ENCODE data around the gene PPIA.

The PPIA gene

GRCh38 chr7:44796504-44797328 lies at the start of gene PPIA:
Gene PPIA (plus strand): TSS chr7:44796681. CDS start chr7:44796725, 44 bp downstream.
- peak; percentile 99 for DNase-seq

DNA sequence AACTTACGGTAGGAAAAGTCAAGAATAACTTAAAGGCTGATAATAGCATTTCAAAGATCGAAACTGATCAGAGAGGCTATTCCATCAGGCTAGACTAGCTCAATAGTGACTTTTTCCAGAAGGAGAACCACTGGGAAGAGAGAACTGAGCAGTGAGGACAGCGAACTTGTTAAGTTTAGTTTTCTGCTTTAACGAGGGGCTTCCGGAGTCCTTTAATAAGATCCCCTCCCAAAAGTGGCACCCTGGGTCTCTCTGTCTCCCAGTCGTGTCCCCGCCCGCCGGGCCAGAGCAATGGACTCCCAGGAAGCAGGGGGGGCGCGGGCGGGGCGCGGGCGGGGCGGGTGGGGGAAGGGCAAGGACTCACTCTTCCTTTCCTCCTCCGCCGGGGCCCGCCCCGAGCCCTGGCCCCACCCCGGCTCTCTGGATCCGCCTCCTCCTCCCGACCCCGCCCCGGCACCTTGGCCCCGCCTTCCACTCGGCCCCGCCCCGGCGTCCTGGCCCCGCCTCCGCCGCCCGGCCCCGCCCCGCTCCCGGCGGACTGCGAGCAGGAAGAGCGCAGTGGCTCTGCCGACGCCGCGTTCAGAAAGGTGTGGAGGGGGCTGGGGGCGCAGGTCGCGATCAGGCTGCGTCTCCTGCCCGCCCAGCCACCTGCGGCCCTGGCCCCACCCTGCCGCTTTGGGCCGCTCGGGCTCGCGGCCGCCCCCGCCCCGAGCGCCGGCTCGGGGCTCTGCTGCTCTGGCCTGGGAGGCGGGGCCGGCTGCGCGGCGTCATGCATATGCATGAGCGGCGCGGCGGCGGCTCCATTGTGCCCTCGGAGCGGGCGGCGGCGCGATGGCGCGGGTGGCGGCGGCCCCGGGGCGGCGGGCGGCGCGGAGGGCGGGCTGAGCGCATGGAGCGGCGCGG lies 48.2 kb upstream of the PPIA start, which contains the start of gene ZMIZ2:
TSS of gene ZMIZ2 (plus strand) at position 803 of the 903 bp plus-strand sequence. CDS start 7,403 bp downstream, outside the sequence.
- DNase-seq = peak; percentile 92

GRCh38 chr7:44748948-44749731 lies 47.3 kb upstream of the PPIA start:
- no peak for DNase-seq

- no peak for DNase-seq
These were observed 46.5 kb upstream of the PPIA start for GRCh38 chr7:44749992-44750391.

DNA sequence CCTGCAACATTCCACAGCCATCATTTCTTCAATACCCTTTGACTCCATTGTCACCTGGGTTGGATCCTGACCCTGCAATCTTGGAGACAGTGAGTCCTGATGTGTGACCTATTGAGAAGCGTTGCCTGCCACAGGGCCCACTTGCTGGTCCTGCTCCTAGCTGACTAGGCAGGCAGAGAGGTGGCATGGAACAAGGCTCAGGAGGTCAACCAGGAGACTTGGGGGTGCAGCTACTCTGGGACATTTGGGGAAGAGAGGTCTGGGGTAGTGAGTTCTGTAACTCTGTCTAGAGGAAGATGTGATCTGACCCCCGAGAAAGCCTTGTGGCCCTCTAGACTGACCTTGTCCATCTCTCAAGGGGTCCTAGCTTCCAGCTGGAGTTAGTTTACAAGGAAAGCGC lies 46.1 kb upstream of the PPIA start:
- no peak for DNase-seq

DNA sequence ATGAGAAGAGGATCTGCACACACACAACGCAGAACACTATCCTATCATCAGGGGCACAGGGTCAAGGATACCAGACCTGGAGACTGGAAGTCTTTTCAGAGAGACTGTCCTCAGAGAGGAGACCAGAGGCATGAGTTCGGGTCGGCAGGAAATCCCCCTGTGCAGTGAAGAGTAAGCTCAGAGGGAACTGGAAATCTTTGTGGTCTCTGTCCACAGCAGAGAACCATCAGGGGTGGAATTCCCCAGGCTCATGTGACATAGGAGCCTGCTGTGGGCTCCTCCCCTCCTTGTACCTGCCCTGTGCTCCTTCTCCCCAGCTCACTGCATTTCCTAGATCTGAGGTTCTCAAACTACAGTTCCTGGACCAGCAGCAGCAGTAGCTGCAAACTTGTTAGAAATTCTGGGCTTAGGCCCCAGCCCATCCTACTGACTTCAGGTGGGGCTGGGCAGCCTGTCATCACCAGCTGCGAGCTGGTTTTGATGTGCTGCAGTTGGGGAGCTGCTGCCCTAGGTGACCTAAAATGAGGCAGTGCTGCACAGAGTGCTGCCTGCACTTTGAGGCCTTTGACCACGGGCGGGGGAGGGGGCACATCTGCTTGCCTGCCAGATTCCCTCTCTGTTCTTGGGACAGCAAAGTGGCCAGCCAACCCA lies 45.4 kb upstream of the PPIA start:
- DNase-seq = peak; percentile 76 to 79

DNA sequence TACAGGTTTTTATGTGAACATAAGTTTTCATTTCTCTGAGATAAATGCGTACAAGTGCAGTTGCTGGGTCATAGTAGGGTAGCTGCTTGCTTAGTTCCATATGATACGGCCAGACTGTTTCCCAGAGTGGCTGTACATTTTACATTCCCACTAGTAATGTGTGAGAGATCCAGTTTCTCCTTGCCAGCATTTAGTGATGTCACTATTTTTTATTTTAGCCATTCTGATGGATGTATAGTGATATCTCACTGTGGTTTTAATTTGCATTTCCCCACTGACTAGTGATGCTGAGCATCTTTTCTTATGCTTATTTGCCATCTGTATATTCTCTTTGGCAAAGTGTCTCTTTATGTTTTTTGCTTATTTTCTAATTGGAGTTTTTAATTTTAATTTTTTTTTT lies 43.7 kb upstream of the PPIA start:
- DNase-seq = no peak

GRCh38 chr7:44754802-44755697 lies 41.4 kb upstream of the PPIA start:
- DNase-seq = no peak

DNA sequence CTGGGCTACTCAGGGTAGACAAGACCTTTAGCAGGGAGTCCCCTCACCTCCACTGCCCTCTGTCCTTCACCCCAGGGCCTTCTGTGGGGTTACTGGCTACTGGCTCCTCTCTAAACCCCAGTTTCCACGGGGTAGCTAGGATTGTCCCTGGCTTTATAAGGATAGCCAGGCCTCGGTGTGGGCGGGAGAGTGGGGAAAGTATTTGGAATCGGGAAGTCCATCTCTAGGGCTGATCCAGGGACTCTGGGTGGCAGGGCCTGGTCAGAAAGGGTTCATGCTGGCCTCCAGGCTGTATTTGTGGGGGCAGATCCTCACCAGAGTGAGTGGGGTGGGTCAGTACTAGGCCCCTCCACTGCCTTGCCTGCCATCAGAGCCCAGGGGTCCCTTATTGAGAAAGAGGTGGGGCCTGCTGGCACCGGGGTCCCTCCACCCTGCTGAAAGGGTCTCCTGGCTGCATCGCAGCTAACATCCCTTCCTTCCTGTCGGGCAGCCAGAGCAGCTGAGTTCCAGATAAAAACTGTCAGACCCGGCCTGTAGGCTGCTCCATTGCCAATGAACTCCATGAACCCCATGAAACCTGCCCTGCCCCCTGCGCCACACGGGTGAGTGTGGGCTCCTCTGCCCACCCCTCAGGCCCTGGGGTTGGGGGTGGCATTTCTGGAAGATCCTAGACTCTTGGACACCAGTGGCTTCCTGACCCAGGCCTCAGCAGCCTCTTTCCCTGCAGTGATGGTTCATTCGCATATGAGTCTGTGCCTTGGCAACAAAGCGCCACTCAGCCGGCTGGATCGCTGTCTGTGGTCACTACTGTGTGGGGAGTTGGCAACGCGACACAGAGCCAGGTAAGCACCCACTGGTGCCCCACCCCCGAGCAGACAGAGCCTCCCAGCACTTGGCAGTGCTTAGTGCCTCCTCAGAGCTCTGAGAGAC lies 40.5 kb upstream of the PPIA start:
- no peak for DNase-seq

DNA sequence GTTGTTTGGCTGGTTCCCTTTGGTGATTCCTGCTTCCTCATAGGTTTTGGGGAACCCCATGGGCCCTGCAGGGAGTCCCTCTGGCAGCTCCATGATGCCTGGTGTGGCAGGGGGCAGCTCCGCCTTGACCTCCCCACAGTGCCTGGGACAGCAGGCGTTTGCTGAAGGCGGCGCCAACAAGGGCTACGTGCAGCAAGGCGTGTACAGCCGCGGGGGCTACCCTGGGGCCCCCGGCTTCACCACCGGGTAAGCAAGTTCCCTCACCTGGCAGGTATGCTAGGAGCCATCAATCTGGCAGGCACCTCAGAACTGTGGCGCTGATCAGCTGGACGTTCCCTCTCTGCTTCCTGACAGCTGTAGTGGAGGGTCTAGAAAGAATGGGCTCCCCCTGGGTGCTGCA lies 39.6 kb upstream of the PPIA start:
- DNase-seq = no peak

DNA sequence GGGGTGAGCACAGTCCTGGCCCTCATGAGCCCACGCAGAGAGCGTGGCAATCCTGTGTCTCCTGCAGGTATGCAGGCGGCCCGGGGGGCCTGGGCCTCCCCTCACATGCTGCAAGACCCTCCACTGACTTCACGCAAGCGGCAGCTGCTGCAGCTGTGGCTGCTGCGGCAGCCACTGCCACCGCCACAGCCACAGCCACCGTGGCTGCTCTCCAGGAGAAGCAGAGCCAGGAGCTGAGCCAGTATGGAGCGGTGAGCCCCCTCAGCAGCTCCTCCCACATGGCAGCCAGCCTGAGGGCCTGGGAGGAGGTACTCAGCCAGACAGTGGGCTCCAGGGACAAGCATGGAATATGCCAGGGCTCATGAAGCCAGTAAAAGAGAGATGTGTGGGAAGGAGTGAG lies 39.2 kb upstream of the PPIA start:
- DNase-seq = no peak

DNA sequence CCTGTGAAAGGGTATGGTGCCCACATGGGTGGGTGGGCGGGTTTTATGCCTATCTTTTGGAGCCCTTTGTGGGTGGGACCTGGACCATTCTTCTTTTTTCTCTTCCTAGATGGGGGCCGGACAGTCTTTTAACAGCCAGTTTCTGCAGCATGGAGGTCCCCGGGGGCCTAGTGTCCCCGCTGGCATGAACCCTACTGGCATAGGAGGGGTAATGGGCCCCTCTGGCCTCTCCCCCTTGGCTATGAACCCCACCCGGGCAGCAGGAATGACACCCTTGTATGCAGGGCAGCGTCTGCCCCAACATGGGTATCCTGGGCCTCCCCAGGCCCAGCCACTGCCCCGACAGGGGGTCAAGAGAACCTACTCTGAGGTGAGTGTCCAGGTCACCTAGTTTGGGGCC lies 38.7 kb upstream of the PPIA start:
- DNase-seq = no peak

GRCh38 chr7:44759246-44759645 lies 37.2 kb upstream of the PPIA start:
- no peak for DNase-seq

DNA sequence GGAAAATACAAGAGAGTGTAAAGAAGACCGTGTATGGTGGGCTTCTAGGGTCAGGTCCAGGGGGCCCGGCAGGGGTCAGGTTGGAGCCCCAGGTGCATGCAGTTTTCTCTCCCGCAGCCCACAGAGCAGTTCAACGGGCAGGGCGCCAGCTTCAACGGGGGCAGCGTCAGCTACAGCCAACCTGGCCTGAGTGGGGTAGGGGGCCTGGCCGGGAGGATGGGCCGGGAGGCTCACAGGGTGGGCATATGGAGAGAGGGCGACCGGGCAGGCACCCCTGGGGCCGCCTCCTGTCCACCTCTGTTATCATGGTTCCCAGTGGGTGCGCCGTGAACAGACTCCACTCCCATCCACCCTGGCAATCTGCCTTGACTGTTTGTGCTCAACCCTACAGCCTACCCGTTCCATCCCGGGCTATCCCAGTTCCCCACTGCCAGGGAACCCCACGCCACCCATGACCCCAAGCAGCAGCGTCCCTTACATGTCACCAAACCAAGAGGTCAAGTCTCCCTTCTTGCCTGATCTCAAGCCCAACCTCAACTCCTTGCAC lies 36.4 kb upstream of the PPIA start:
- DNase-seq = no peak

- no peak for DNase-seq
These were observed 35.0 kb upstream of the PPIA start for GRCh38 chr7:44761207-44762161.

GRCh38 chr7:44762300-44762699 lies 34.2 kb upstream of the PPIA start:
- DNase-seq = no peak

GRCh38 chr7:44762726-44763522 lies 33.6 kb upstream of the PPIA start:
- no peak for DNase-seq

GRCh38 chr7:44764081-44764480 lies 32.4 kb upstream of the PPIA start:
- no peak for DNase-seq
